GM12878 (cell line): Measurements from ENCODE around the gene IGF2BP2. TPM values are rescaled to one million over a fixed set of nuclear protein-coding genes. Genes with fewer than 3 reads are reported as not detected.

ENCODE experiments used
- ATAC-seq: fragments of 200-7000 bp; cut with Tn5 transposase; 3 replicates; pipeline ENCODE4 v1.9.1; 2020; ENCODE audit warnings: mild to moderate bottlenecking, moderate library complexity
- BruUV-seq: library from RNA; stranded (reverse); fragments of 400-500 nt; replicated peaks from 2 replicates; lab custom pipeline; 2021; lab: Mats Ljungman, UMichigan
- CTCF ChIA-PET: fragments of 300-600 bp; sonication (Branson Sonifier 250); formaldehyde crosslinking; extraction: SDS; loops from one replicate; lab custom pipeline; 2021; ENCODE audit warnings: inconsistent platforms; lab: Yijun Ruan, JAX
- POLR2A ChIA-PET: fragments of 350-600 bp; formaldehyde crosslinking; extraction: SDS; loops from one replicate; lab custom pipeline; 2021; ENCODE audit warnings: inconsistent platforms; lab: Charles Lee
- RAD21 ChIA-PET: fragments of 300-600 bp; sonication (Branson Sonifier 250); formaldehyde crosslinking; loops from one replicate; lab custom pipeline; 2023; ENCODE audit warnings: antibody characterized with exemption; ENCODE audit not compliant: unreplicated experiment; lab: Charles Lee
- SMC1A ChIA-PET: fragments of 300-600 bp; sonication (Branson Sonifier 250); formaldehyde crosslinking; loops from one replicate; lab custom pipeline; 2023; ENCODE audit not compliant: unreplicated experiment, uncharacterized antibody; lab: Charles Lee
- DNase-seq: peaks from one replicate; pipeline ENCODE4 v3.0.0-alpha.2; 2011; ENCODE audit warnings: low read depth, low spot score
- FAIRE-seq: peaks from 3 replicates; lab custom pipeline; 2011; peaks lifted over from hg19 to GRCh38; lab: Jason Lieb, UNC
- H2AFZ ChIP-seq: 2 replicates; pipeline ENCODE4 v1.6.0; 2011; ENCODE audit warnings: low read depth, low read length, control low read depth; ENCODE audit not compliant: control insufficient read depth
- H3K27ac ChIP-seq: 2 replicates; pipeline ENCODE4 v1.5.1; 2011; ENCODE audit warnings: control low read depth; ENCODE audit not compliant: control insufficient read depth, insufficient read depth
- H3K27me3 ChIP-seq, 2 experiments: replicated peaks in 1 of 2; 2 replicates each; pipeline versions ENCODE4 v1.6.0 to v1.6.1; 2011; ENCODE audit warnings: low read length in 1 of 2; ENCODE audit not compliant: control insufficient read depth in 2 of 2, insufficient read depth in 2 of 2
- H3K36me3 ChIP-seq, 2 experiments: 2 replicates each; pipeline ENCODE4 v1.5.1; 2011; ENCODE audit warnings: low read length in 1 of 2; ENCODE audit not compliant: control insufficient read depth in 2 of 2, insufficient read depth in 2 of 2
- H3K4me1 ChIP-seq: 2 replicates; pipeline ENCODE4 v1.6.1; 2011; ENCODE audit warnings: mild to moderate bottlenecking, low read length, moderate library complexity, mixed read lengths; ENCODE audit not compliant: control insufficient read depth, insufficient read depth
- H3K4me2 ChIP-seq: 2 replicates; pipeline ENCODE4 v1.6.0; 2011; ENCODE audit warnings: control low read depth; ENCODE audit not compliant: control insufficient read depth, insufficient read depth
- H3K4me3 ChIP-seq: fragments of 200-600 bp; sonication (generic); 2 replicates; pipeline ENCODE4 v1.5.1; 2016
- H3K79me2 ChIP-seq: 2 replicates; pipeline ENCODE4 v1.6.0; 2011; ENCODE audit warnings: low read length; ENCODE audit not compliant: control insufficient read depth, insufficient read depth
- H3K9ac ChIP-seq: 2 replicates; pipeline ENCODE4 v1.8.0; 2011; ENCODE audit warnings: low read length, control low read depth, mixed read lengths; ENCODE audit not compliant: control insufficient read depth, insufficient read depth
- H3K9me3 ChIP-seq: replicated peaks from 3 replicates; pipeline ENCODE4 v1.5.1; 2011; ENCODE audit warnings: mild to moderate bottlenecking, low read length; ENCODE audit not compliant: control insufficient read depth, insufficient read depth
- H4K20me1 ChIP-seq: 2 replicates; pipeline ENCODE4 v1.6.0; 2011; ENCODE audit not compliant: control insufficient read depth, insufficient read depth
- ATF3 ChIP-seq: IDR thresholded peaks from 2 replicates; pipeline ENCODE4 v1.6.1; 2011; ENCODE audit warnings: low read depth, mild to moderate bottlenecking, low read length, moderate library complexity, borderline replicate concordance; ENCODE audit errors: extremely low read depth
- ATF7 ChIP-seq: fragments of 450-650 bp; IDR thresholded peaks from 2 replicates; pipeline ENCODE4 v1.6.1; 2016; ENCODE audit warnings: low read depth, mild to moderate bottlenecking
- CTCF ChIP-seq, 3 experiments: IDR thresholded peaks in 2 of 3; conservative IDR thresholded peaks in 1 of 3; 2 replicates each; pipeline ENCODE4 v1.5.1; 2011; ENCODE audit warnings: low read depth in 3 of 3, low read length in 3 of 3, mild to moderate bottlenecking in 3 of 3, control low read depth in 2 of 3, moderate library complexity in 2 of 3, inconsistent platforms in 1 of 3, mixed read lengths in 1 of 3; ENCODE audit not compliant: control insufficient read depth in 2 of 3, insufficient read depth in 1 of 3; ENCODE audit errors: extremely low read depth in 1 of 3
- MEF2B ChIP-seq: fragments of 450-650 bp; IDR thresholded peaks from 2 replicates; pipeline ENCODE4 v1.6.1; 2018; ENCODE audit warnings: mild to moderate bottlenecking, moderate library complexity; ENCODE audit not compliant: partially characterized antibody, poor library complexity, severe bottlenecking
- NR2C2 ChIP-seq: IDR thresholded peaks from 2 replicates; pipeline ENCODE4 v1.6.1; 2011; ENCODE audit warnings: borderline replicate concordance, low read depth; ENCODE audit not compliant: control insufficient read depth, insufficient read length
- PML ChIP-seq: IDR thresholded peaks from 2 replicates; pipeline ENCODE4 v1.6.1; 2012; ENCODE audit warnings: low read length, inconsistent platforms
- RAD21 ChIP-seq: IDR thresholded peaks from 2 replicates; pipeline ENCODE4 v1.6.1; 2011; ENCODE audit warnings: mild to moderate bottlenecking, low read depth, low read length, moderate library complexity; ENCODE audit not compliant: insufficient read depth
- RCOR1 ChIP-seq: conservative IDR thresholded peaks from 2 replicates; pipeline ENCODE4 v1.6.1; 2012; ENCODE audit warnings: low read depth, low read length, improper control_type of control experiment
- SP1 ChIP-seq: IDR thresholded peaks from one replicate; pipeline ENCODE4 v1.6.1; 2011; ENCODE audit warnings: low read depth, low read length
- TCF12 ChIP-seq: IDR thresholded peaks from 2 replicates; pipeline ENCODE4 v1.6.1; 2011; ENCODE audit warnings: low read depth, mild to moderate bottlenecking, low read length
- WGBS: methylation state at CpG from one replicate; pipeline ENCODE4 v1.1.6; 2016; ENCODE audit warnings: low lambda C conversion rate; ENCODE audit not compliant: insufficient replicate concordance, insufficient coverage; ENCODE audit errors: missing lambda C conversion rate; 5-methylcytosine and 5-hydroxymethylcytosine counted together
- in situ Hi-C: fragments of 300-500 bp; cut with MboI; formaldehyde crosslinking; loops from 9 replicates; pipeline ENCODE4 v1.14.3; 2018; ENCODE audit warnings: mixed read lengths
- intact Hi-C: fragments of 100-400 bp; cut with micrococcal nuclease; formaldehyde crosslinking; loops from one replicate; pipeline ENCODE4 v1.14.2; 2022; ENCODE audit not compliant: unreplicated experiment
- polyA plus RNA-seq, 11 experiments: library from polyadenylated mRNA; depleted of rRNA in 4 of 11; unstranded in 6 of 11; stranded (reverse) in 5 of 11; fragments of >200 nt; fragmentation: Nextera tagmentation in 4 of 11; fragmentation: Illumina TruSeq in 1 of 11; extraction: Ambion mirVana in 4 of 11; extraction: Trizol in 1 of 11; gene quantifications; 1 replicate in 1 of 11; 2 replicates in 10 of 11; pipeline versions ENCODE4 v1.2.1 to v1.2.3, GENCODE V29; 2011 to 2016; ENCODE audit warnings: inconsistent platforms in 2 of 11, missing spikeins in 2 of 11, low read depth in 1 of 11
- total RNA-seq, 4 experiments: library from RNA; depleted of rRNA in 3 of 4; stranded (reverse); fragments of >200 nt in 3 of 4; fragmentation: Illumina TruSeq in 1 of 4; extraction: Trizol in 1 of 4; gene quantifications; 2 replicates each; pipeline versions ENCODE4 v1.2.1 to v1.2.3, GENCODE V29; 2013 to 2021
- TF ChIP-seq, protein P1 (sequence below): fragments of 450-650 bp; IDR thresholded peaks from 2 replicates; pipeline ENCODE4 v1.6.1; 2016; ENCODE audit warnings: mild to moderate bottlenecking
- TF ChIP-seq, protein P2 (sequence below): fragments of 450-650 bp; formaldehyde crosslinking; IDR thresholded peaks from 2 replicates; pipeline ENCODE4 v1.4.0; 2020; ENCODE audit warnings: mild to moderate bottlenecking, moderate library complexity
- TF ChIP-seq, protein P3 (sequence below): IDR thresholded peaks from 2 replicates; pipeline ENCODE4 v1.6.1; 2012; ENCODE audit warnings: low read depth, low read length, improper control_type of control experiment

The IGF2BP2 gene
- total and polyA plus RNA-seq, 10 of the 15 experiments (the other 5 are each of a cell fraction or from before 2014, with no cell fraction given) = 0.25 to 0.72 TPM; not detected in 8

DNA sequence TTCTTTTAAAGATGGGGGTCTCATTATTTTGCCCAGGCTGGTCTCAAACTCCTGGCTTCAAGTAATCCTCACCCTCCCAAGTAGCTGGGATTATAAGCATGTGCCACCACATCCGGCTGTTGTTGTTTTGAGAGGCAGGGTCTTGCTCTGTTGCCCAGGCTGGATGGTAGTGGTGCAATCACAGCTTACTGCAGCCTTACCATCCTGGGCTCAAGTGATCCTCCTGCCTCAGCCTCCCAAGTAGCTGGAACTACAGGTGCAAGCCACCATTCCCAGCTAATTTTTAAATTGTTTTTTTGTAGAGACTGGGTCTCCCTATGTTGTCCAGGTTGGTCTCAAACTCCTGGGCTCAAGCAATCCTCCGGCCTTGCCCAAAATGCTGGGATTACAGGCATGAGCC is 133.2 kb downstream of the IGF2BP2 start (continued):
- TF ChIP-seq RAD21 (no peak), SP1 (no peak), TCF12 (no peak), ATF7 (no peak)
- TF ChIP-seq, protein P1, sequence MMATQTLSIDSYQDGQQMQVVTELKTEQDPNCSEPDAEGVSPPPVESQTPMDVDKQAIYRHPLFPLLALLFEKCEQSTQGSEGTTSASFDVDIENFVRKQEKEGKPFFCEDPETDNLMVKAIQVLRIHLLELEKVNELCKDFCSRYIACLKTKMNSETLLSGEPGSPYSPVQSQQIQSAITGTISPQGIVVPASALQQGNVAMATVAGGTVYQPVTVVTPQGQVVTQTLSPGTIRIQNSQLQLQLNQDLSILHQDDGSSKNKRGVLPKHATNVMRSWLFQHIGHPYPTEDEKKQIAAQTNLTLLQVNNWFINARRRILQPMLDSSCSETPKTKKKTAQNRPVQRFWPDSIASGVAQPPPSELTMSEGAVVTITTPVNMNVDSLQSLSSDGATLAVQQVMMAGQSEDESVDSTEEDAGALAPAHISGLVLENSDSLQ = no peak
- TF ChIP-seq, protein P2, sequence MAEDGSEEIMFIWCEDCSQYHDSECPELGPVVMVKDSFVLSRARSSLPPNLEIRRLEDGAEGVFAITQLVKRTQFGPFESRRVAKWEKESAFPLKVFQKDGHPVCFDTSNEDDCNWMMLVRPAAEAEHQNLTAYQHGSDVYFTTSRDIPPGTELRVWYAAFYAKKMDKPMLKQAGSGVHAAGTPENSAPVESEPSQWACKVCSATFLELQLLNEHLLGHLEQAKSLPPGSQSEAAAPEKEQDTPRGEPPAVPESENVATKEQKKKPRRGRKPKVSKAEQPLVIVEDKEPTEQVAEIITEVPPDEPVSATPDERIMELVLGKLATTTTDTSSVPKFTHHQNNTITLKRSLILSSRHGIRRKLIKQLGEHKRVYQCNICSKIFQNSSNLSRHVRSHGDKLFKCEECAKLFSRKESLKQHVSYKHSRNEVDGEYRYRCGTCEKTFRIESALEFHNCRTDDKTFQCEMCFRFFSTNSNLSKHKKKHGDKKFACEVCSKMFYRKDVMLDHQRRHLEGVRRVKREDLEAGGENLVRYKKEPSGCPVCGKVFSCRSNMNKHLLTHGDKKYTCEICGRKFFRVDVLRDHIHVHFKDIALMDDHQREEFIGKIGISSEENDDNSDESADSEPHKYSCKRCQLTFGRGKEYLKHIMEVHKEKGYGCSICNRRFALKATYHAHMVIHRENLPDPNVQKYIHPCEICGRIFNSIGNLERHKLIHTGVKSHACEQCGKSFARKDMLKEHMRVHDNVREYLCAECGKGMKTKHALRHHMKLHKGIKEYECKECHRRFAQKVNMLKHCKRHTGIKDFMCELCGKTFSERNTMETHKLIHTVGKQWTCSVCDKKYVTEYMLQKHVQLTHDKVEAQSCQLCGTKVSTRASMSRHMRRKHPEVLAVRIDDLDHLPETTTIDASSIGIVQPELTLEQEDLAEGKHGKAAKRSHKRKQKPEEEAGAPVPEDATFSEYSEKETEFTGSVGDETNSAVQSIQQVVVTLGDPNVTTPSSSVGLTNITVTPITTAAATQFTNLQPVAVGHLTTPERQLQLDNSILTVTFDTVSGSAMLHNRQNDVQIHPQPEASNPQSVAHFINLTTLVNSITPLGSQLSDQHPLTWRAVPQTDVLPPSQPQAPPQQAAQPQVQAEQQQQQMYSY (CRISPR knock-in tag) = no peak

- WGBS = 33% methylated on average over 6 of the region's 6 CpGs
- POLR2A ChIA-PET = no interaction called here
- no peaks in the 10 kb centered on the region for H3K79me2 ChIP-seq
- no peaks in the 10 kb centered on the region for H3K4me1 ChIP-seq
- no peak for DNase-seq
- H3K27ac ChIP-seq = no peak overlapping the region
- H3K9ac ChIP-seq = no peak overlapping the region
- no peaks in the 10 kb centered on the region; a peak in 2 of 4 replicates for H3K27me3 ChIP-seq
- no peaks in the 10 kb centered on the region for H4K20me1 ChIP-seq
- CTCF ChIA-PET = no interaction called here
- H3K4me2 ChIP-seq = no peak overlapping the region
- intact Hi-C loops (no loop called here), in situ Hi-C loops (no loop called here)
- no peak for FAIRE-seq
- H3K36me3 ChIP-seq = no peaks in the 10 kb centered on the region
- RAD21 ChIA-PET = no interaction called here
- ATAC-seq = no peak
- H3K4me3 ChIP-seq = no peak overlapping the region
- SMC1A ChIA-PET = interaction anchor here (0.6 kb wide), 1 partner anchor 1792 kb away, joined by 3 read pairs; no protein-coding TSS in a partner anchor
- H3K9me3 ChIP-seq = no peaks in the 10 kb centered on the region
- no peak overlapping the region for H2AFZ ChIP-seq
- no TSS peak for BruUV-seq
- TF ChIP-seq MEF2B (no peak), NR2C2 (no peak), RCOR1 (no peak), ATF3 (no peak), PML (no peak), CTCF (IDR thresholded peaks at IDR 0.05 in 2 of 3, conservative IDR thresholded peaks at IDR 0.05 in 1 of 3; ENCODE audit: control insufficient read depth in 2 of 3, extremely low read depth in 1 of 3, insufficient read depth in 1 of 3, low read depth in 3 of 3, low read length in 3 of 3) (no peak)
- TF ChIP-seq, protein P3, sequence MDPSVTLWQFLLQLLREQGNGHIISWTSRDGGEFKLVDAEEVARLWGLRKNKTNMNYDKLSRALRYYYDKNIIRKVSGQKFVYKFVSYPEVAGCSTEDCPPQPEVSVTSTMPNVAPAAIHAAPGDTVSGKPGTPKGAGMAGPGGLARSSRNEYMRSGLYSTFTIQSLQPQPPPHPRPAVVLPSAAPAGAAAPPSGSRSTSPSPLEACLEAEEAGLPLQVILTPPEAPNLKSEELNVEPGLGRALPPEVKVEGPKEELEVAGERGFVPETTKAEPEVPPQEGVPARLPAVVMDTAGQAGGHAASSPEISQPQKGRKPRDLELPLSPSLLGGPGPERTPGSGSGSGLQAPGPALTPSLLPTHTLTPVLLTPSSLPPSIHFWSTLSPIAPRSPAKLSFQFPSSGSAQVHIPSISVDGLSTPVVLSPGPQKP = no peak
Measured at GRCh38 chr3:185687271-185687878, 137.5 kb downstream of the IGF2BP2 start.
